IPS-NIHi11 (cell line): ENCODE results near the gene POLR1A.

ENCODE experiments used
- DNase-seq: peaks from one replicate; pipeline ENCODE4 v3.0.0; 2012; ENCODE audit warnings: mixed read lengths, low spot score

The POLR1A gene

GRCh38 chr2:86064006-86064405, 41.7 kb downstream of the POLR1A start:
- no peak for DNase-seq

- DNase-seq, result no peak
These were observed 43.6 kb downstream of the POLR1A start for GRCh38 chr2:86062043-86062442.

- DNase-seq, result no peak
These were observed 48.9 kb downstream of the POLR1A start for GRCh38 chr2:86056590-86057331.

GRCh38 chr2:86055314-86055713, 50.4 kb downstream of the POLR1A start:
- no peak for DNase-seq

- no peak for DNase-seq
These were observed 51.1 kb downstream of the POLR1A start for GRCh38 chr2:86054535-86055082.

- no peak for DNase-seq
These were observed 52.5 kb downstream of the POLR1A start for GRCh38 chr2:86053166-86053565.

GRCh38 chr2:86052676-86053075, 53.0 kb downstream of the POLR1A start:
- DNase-seq, result no peak

GRCh38 chr2:86052265-86052664, 53.4 kb downstream of the POLR1A start:
- no peak for DNase-seq

- no peak for DNase-seq
These were observed 55.4 kb downstream of the POLR1A start for GRCh38 chr2:86050301-86050700.

- DNase-seq, result no peak
These were observed 56.2 kb downstream of the POLR1A start for GRCh38 chr2:86049529-86049928.

- DNase-seq, result no peak
These were observed 56.8 kb downstream of the POLR1A start for GRCh38 chr2:86048888-86049287.

- DNase-seq, result no peak
These were observed 57.3 kb downstream of the POLR1A start for GRCh38 chr2:86048383-86048701.

- DNase-seq, result no peak
These were observed 57.9 kb downstream of the POLR1A start for GRCh38 chr2:86047575-86048382.

- DNase-seq, result no peak
These were observed 60.1 kb downstream of the POLR1A start for GRCh38 chr2:86045541-86045940.

GRCh38 chr2:86044614-86045013, 61.1 kb downstream of the POLR1A start:
- no peak for DNase-seq

- no peak for DNase-seq
These were observed 61.6 kb downstream of the POLR1A start for GRCh38 chr2:86044045-86044444.

GRCh38 chr2:86042256-86043168, 63.2 kb downstream of the POLR1A start:
- no peak for DNase-seq

- DNase-seq, result no peak
These were observed 65.6 kb downstream of the POLR1A start for GRCh38 chr2:86039963-86040655.

GRCh38 chr2:86039178-86039962, 66.3 kb downstream of the POLR1A start:
- DNase-seq, result no peak

GRCh38 chr2:86038291-86039081, 67.2 kb downstream of the POLR1A start:
- DNase-seq, result no peak
